Effector CD4-positive, alpha-beta T cell (primary cell): ENCODE data around the gene ZNF750.

Experiments used
- DNase-seq: peaks from one replicate; pipeline ENCODE4 v3.0.0-alpha.2; 2020

Gene ZNF750

GRCh38 chr17:82832881-82833475 is 6.8 kb downstream of the ZNF750 start:
- no peak for DNase-seq

GRCh38 chr17:82832411-82832810 is 7.4 kb downstream of the ZNF750 start:
- DNase-seq, result no peak

GRCh38 chr17:82831818-82832200 is 8.0 kb downstream of the ZNF750 start:
- no peak for DNase-seq

GRCh38 chr17:82831041-82831817 is 8.6 kb downstream of the ZNF750 start:
- no peak for DNase-seq

- no peak for DNase-seq
These were observed 9.6 kb downstream of the ZNF750 start for GRCh38 chr17:82830249-82830661.

- no peak for DNase-seq
These were observed 10.8 kb downstream of the ZNF750 start for GRCh38 chr17:82828875-82829487.

- no peak for DNase-seq
These were observed 12.9 kb downstream of the ZNF750 start for GRCh38 chr17:82826956-82827355.

- DNase-seq, result no peak
These were observed 13.6 kb downstream of the ZNF750 start for GRCh38 chr17:82826211-82826610.

- no peak for DNase-seq
These were observed 14.2 kb downstream of the ZNF750 start for GRCh38 chr17:82825540-82826124.

GRCh38 chr17:82823004-82823403 is 16.8 kb downstream of the ZNF750 start:
- DNase-seq, result no peak

- no peak for DNase-seq
These were observed 17.5 kb downstream of the ZNF750 start for GRCh38 chr17:82822281-82822680.

- no peak for DNase-seq
These were observed 18.3 kb downstream of the ZNF750 start for GRCh38 chr17:82821554-82821953.

GRCh38 chr17:82820278-82821251 is 19.3 kb downstream of the ZNF750 start:
- DNase-seq, result no peak

- no peak for DNase-seq
These were observed 21.9 kb downstream of the ZNF750 start for GRCh38 chr17:82817947-82818346.

GRCh38 chr17:82816358-82816757 is 23.5 kb downstream of the ZNF750 start:
- DNase-seq, result no peak

GRCh38 chr17:82815790-82816305 is 24.0 kb downstream of the ZNF750 start:
- DNase-seq, result no peak

GRCh38 chr17:82815354-82815753 is 24.5 kb downstream of the ZNF750 start:
- no peak for DNase-seq

- DNase-seq, result no peak
These were observed 25.0 kb downstream of the ZNF750 start for GRCh38 chr17:82814834-82815233.

- DNase-seq, result no peak
These were observed 26.3 kb downstream of the ZNF750 start for GRCh38 chr17:82813299-82814051.

GRCh38 chr17:82812601-82813000 is 27.2 kb downstream of the ZNF750 start:
- DNase-seq, result no peak

GRCh38 chr17:82812058-82812457 is 27.8 kb downstream of the ZNF750 start:
- DNase-seq, result no peak
